Spleen (tissue), 7 donors: ENCODE results near the gene TPK1.

ENCODE experiments used
- POLR2AphosphoS5 ChIP-seq, 3 donors: sonication (generic); formaldehyde crosslinking; IDR thresholded peaks; one replicate each; pipeline ENCODE4 v1.5.1; 2017; ENCODE audit warnings: antibody characterized with exemption in 3 of 3
- TF ChIP-seq, protein P1 (sequence below), 11 experiments: fragments of 200-600 bp in 7 of 11; fragments of 450-650 bp in 4 of 11; sonication (generic) in 4 of 11; IDR thresholded peaks in 8 of 11; conservative IDR thresholded peaks in 3 of 11; 1 replicate in 7 of 11; 2 replicates in 4 of 11; pipeline versions ENCODE4 v1.4.0 to v1.8.0; 2016 to 2021; ENCODE audit warnings: antibody characterized with exemption in 11 of 11, inconsistent platforms in 4 of 11, mild to moderate bottlenecking in 1 of 11
- donor health status: DM: no; HTN: no; CAD: no; lungs with moderate emphysema.
- donor health status: DM: no; HTN: no; CAD: no.
- donor health status: DM: no; HTN: no; CAD: no.

DNA sequence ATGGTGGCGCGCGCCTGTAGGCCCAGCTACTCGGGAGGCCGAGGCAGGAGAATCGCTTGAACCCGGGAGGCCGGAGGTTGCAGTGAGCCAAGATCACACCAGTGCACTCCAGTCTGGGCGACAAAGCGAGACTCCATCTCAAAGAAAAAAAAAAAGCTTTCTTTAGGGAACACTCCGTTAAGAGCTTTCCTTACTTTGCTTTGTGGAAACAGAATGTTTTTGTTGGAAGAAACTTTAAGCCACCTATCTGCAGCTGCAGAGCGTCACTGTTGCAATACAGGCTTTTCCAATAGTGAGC is 641 bp upstream of the TPK1 start:
- TF ChIP-seq, protein P1, sequence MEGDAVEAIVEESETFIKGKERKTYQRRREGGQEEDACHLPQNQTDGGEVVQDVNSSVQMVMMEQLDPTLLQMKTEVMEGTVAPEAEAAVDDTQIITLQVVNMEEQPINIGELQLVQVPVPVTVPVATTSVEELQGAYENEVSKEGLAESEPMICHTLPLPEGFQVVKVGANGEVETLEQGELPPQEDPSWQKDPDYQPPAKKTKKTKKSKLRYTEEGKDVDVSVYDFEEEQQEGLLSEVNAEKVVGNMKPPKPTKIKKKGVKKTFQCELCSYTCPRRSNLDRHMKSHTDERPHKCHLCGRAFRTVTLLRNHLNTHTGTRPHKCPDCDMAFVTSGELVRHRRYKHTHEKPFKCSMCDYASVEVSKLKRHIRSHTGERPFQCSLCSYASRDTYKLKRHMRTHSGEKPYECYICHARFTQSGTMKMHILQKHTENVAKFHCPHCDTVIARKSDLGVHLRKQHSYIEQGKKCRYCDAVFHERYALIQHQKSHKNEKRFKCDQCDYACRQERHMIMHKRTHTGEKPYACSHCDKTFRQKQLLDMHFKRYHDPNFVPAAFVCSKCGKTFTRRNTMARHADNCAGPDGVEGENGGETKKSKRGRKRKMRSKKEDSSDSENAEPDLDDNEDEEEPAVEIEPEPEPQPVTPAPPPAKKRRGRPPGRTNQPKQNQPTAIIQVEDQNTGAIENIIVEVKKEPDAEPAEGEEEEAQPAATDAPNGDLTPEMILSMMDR (IDR thresholded peaks at IDR 0.05 in 8 of 11, conservative IDR thresholded peaks at IDR 0.05 in 3 of 11): no peak
- no peak for TF ChIP-seq POLR2AphosphoS5 (IDR thresholded peaks at IDR 0.05)
